Ascending aorta (tissue), 2 donors: ENCODE results near the gene CNN3. TPM values are rescaled to one million over a fixed set of nuclear protein-coding genes. Genes with fewer than 3 reads are reported as not detected.
A peak's percentile ranks its signal among the peaks of the same experiment; 100 is the strongest.

Source experiments
- DNase-seq, 2 donors: peaks; one replicate each; pipeline ENCODE4 v3.0.0-alpha.2; 2019; ENCODE audit warnings: low spot score in 2 of 2
- H3K27ac ChIP-seq, 2 donors: fragments of 200-600 bp; sonication (generic); one replicate each; pipeline ENCODE4 v1.5.1; 2016 to 2017; ENCODE audit warnings: mild to moderate bottlenecking in 1 of 2
- H3K27me3 ChIP-seq: fragments of 200-600 bp; sonication (generic); one replicate; pipeline ENCODE4 v1.5.1; 2017
- H3K36me3 ChIP-seq, 2 donors: fragments of 200-600 bp; sonication (generic); one replicate each; pipeline ENCODE4 v1.5.1; 2016
- H3K4me1 ChIP-seq, 2 donors: fragments of 200-600 bp; sonication (generic); one replicate each; pipeline ENCODE4 v1.5.1; 2016 to 2017; ENCODE audit warnings: mild to moderate bottlenecking in 1 of 2
- H3K4me3 ChIP-seq, 2 donors: fragments of 200-600 bp; sonication (generic); one replicate each; pipeline ENCODE4 v1.5.1; 2016 to 2017; ENCODE audit warnings: mild to moderate bottlenecking in 1 of 2
- H3K9me3 ChIP-seq, 2 donors: fragments of 200-600 bp; sonication (generic); one replicate each; pipeline ENCODE4 v1.5.1; 2016
- CTCF ChIP-seq, 3 experiments: fragments of 200-600 bp in 2 of 3; fragments of 450-650 bp in 1 of 3; sonication (generic) in 2 of 3; IDR thresholded peaks; one replicate each; pipeline ENCODE4 v1.5.1; 2016 to 2019; ENCODE audit warnings: antibody characterized with exemption in 3 of 3, mild to moderate bottlenecking in 1 of 3, moderate library complexity in 1 of 3
- intact Hi-C: fragments of 100-400 bp; cut with DNase I; formaldehyde crosslinking; loops from one replicate; pipeline ENCODE4 v1.15.1; 2023
- total RNA-seq: library from RNA; depleted of rRNA; stranded (reverse); fragments of >200 nt; gene quantifications from one replicate; pipeline ENCODE4 v1.1.0, GENCODE V29; 2016

The CNN3 gene
- total RNA-seq, 1 donor from 2014 or later: 362 TPM

GRCh38 chr1:94940738-94941137, 13.8 kb upstream of the CNN3 start:
- no peaks in the 10 kb centered on the region for H3K36me3 ChIP-seq
- H3K9me3 ChIP-seq: no peaks in the 10 kb centered on the region
- no peaks in the 10 kb centered on the region for H3K27me3 ChIP-seq
- no peak overlapping the region for H3K4me3 ChIP-seq
- H3K4me1 ChIP-seq: peaks cover 0 to 23% of the 10 kb centered on the region in 2 donors
- no peak for DNase-seq
- intact Hi-C loops: no loop called here
- H3K27ac ChIP-seq: no peak overlapping the region
- no peak for TF ChIP-seq CTCF (IDR thresholded peaks at IDR 0.05)

GRCh38 chr1:94937820-94938219, 10.9 kb upstream of the CNN3 start:
- Histone ChIP-seq H3K4me3 (no peak overlapping the region), H3K4me1 (peaks cover 0 to 25% of the 10 kb centered on the region in 2 donors), H3K27ac (peak overlapping the region in 1 of 2 donors; percentile 34), H3K9me3 (no peaks in the 10 kb centered on the region), H3K27me3 (no peaks in the 10 kb centered on the region), H3K36me3 (peaks cover 0 to 12% of the 10 kb centered on the region in 2 donors)
- no peak for DNase-seq
- intact Hi-C loops: no loop called here
- no peak for TF ChIP-seq CTCF (IDR thresholded peaks at IDR 0.05)

- DNase-seq: no peak
- TF ChIP-seq CTCF (IDR thresholded peaks at IDR 0.05): no peak
- Histone ChIP-seq H3K27ac (peak overlapping the region; percentile 57 to 75), H3K4me1 (peaks cover 0 to 25% of the 10 kb centered on the region in 2 donors), H3K9me3 (no peaks in the 10 kb centered on the region), H3K36me3 (peaks cover 0 to 20% of the 10 kb centered on the region in 2 donors), H3K27me3 (no peaks in the 10 kb centered on the region), H3K4me3 (peak overlapping the region in 1 of 2 donors; percentile 35)
- intact Hi-C loops: no loop called here
Observed at GRCh38 chr1:94936861-94937620, 10.1 kb upstream of the CNN3 start.

- peak overlapping the region; percentile 57 to 75 for H3K27ac ChIP-seq
- peak overlapping the region in 1 of 2 donors; percentile 35 for H3K4me3 ChIP-seq
- TF ChIP-seq CTCF (IDR thresholded peaks at IDR 0.05): no peak
- H3K9me3 ChIP-seq: no peaks in the 10 kb centered on the region
- H3K36me3 ChIP-seq: peaks cover 0 to 22% of the 10 kb centered on the region in 2 donors
- H3K4me1 ChIP-seq: peaks cover 0 to 36% of the 10 kb centered on the region in 2 donors
- DNase-seq: no peak
- intact Hi-C loops: no loop called here
- no peaks in the 10 kb centered on the region for H3K27me3 ChIP-seq
Observed at GRCh38 chr1:94935476-94935875, 8.6 kb upstream of the CNN3 start.

GRCh38 chr1:94935034-94935433, 8.1 kb upstream of the CNN3 start:
- Histone ChIP-seq H3K27ac (peak overlapping the region in 1 of 2 donors; percentile 75), H3K4me1 (peaks cover 0 to 38% of the 10 kb centered on the region in 2 donors), H3K9me3 (no peaks in the 10 kb centered on the region), H3K36me3 (peaks cover 0 to 22% of the 10 kb centered on the region in 2 donors), H3K27me3 (no peaks in the 10 kb centered on the region), H3K4me3 (no peak overlapping the region)
- no peak for TF ChIP-seq CTCF (IDR thresholded peaks at IDR 0.05)
- no peak for DNase-seq
- intact Hi-C loops: no loop called here
